H9 (cell line): ENCODE data around the gene IQCE. TPM values are rescaled to one million over a fixed set of nuclear protein-coding genes. Genes with fewer than 3 reads are reported as not detected.
A peak's percentile ranks its signal among the peaks of the same experiment; 100 is the strongest.

Source experiments
- DNase-seq: peaks from one replicate; pipeline ENCODE4 v3.0.0-alpha.2; 2017
- H2AFZ ChIP-seq: one replicate; pipeline ENCODE4 v1.6.1; 2013; ENCODE audit warnings: mild to moderate bottlenecking, low read length, control low read depth, moderate library complexity
- H2AK5ac ChIP-seq: 2 replicates; pipeline ENCODE4 v1.6.1; 2013; ENCODE audit warnings: low read length, control low read depth, mixed read lengths; ENCODE audit not compliant: insufficient read length
- H2BK120ac ChIP-seq: one replicate; pipeline ENCODE4 v1.6.1; 2013; ENCODE audit warnings: low read depth, mild to moderate bottlenecking, low read length, control low read depth, inconsistent platforms; ENCODE audit not compliant: poor library complexity, severe bottlenecking
- H2BK12ac ChIP-seq: 2 replicates; pipeline ENCODE4 v1.6.1; 2013; ENCODE audit warnings: low read length, control low read depth, mixed read lengths, low read depth; ENCODE audit not compliant: insufficient read length
- H2BK15ac ChIP-seq: 2 replicates; pipeline ENCODE4 v1.6.1; 2013; ENCODE audit warnings: low read depth, low read length, control low read depth
- H2BK20ac ChIP-seq: one replicate; pipeline ENCODE4 v1.6.1; 2013; ENCODE audit warnings: low read depth, mild to moderate bottlenecking, low read length, control low read depth, inconsistent platforms; ENCODE audit not compliant: poor library complexity, severe bottlenecking
- H2BK5ac ChIP-seq: 2 replicates; pipeline ENCODE4 v1.6.1; 2013; ENCODE audit warnings: low read length, control low read depth, mixed read lengths; ENCODE audit not compliant: insufficient read length
- H3K14ac ChIP-seq: 2 replicates; pipeline ENCODE4 v1.6.1; 2013; ENCODE audit warnings: low read length, control low read depth; ENCODE audit not compliant: insufficient read depth
- H3K18ac ChIP-seq: 2 replicates; pipeline ENCODE4 v1.6.1; 2013; ENCODE audit warnings: low read depth, mild to moderate bottlenecking, mixed read lengths, low read length, control low read depth; ENCODE audit not compliant: insufficient read length
- H3K23ac ChIP-seq: 2 replicates; pipeline ENCODE4 v1.6.1; 2013; ENCODE audit warnings: low read length, control low read depth, mixed read lengths, low read depth; ENCODE audit not compliant: insufficient read length
- H3K23me2 ChIP-seq: 2 replicates; pipeline ENCODE4 v1.6.1; 2013; ENCODE audit warnings: low read depth, mild to moderate bottlenecking, mixed read lengths, low read length, control low read depth; ENCODE audit not compliant: insufficient read length, poor library complexity, severe bottlenecking
- H3K27ac ChIP-seq: 2 replicates; pipeline ENCODE4 v1.5.1; 2013; ENCODE audit warnings: low read length, control low read depth, mixed read lengths, low read depth; ENCODE audit not compliant: insufficient read length
- H3K27me3 ChIP-seq: 2 replicates; pipeline ENCODE4 v1.6.1; 2013; ENCODE audit warnings: low read length, control low read depth, inconsistent platforms; ENCODE audit not compliant: insufficient read depth
- H3K4ac ChIP-seq: 2 replicates; pipeline ENCODE4 v1.6.1; 2013; ENCODE audit warnings: low read depth, mild to moderate bottlenecking, control low read depth, inconsistent platforms, low read length, moderate library complexity
- H3K4me1 ChIP-seq: 2 replicates; pipeline ENCODE4 v1.6.1; 2013; ENCODE audit warnings: low read length, control low read depth, inconsistent platforms; ENCODE audit not compliant: insufficient read depth
- H3K4me2 ChIP-seq: 2 replicates; pipeline ENCODE4 v1.6.1; 2013; ENCODE audit warnings: low read length, control low read depth, mixed read lengths; ENCODE audit not compliant: insufficient read length, insufficient read depth
- H3K56ac ChIP-seq: 2 replicates; pipeline ENCODE4 v1.6.1; 2013; ENCODE audit warnings: low read depth, mild to moderate bottlenecking, mixed read lengths, low read length, control low read depth; ENCODE audit not compliant: insufficient read length
- H3K79me1 ChIP-seq: 2 replicates; pipeline ENCODE4 v1.6.1; 2013; ENCODE audit warnings: low read depth, mild to moderate bottlenecking, moderate library complexity, low read length, control low read depth, inconsistent platforms; ENCODE audit not compliant: insufficient read depth, poor library complexity, severe bottlenecking
- H3K79me2 ChIP-seq: 2 replicates; pipeline ENCODE4 v1.6.1; 2013; ENCODE audit warnings: low read length, control low read depth, inconsistent platforms; ENCODE audit not compliant: insufficient read depth
- H3K9ac ChIP-seq: 2 replicates; pipeline ENCODE4 v1.6.1; 2013; ENCODE audit warnings: low read length, control low read depth, mixed read lengths; ENCODE audit not compliant: insufficient read length; ENCODE audit errors: extremely low read depth
- H3K9me3 ChIP-seq: one replicate; pipeline ENCODE4 v1.6.1; 2013; ENCODE audit warnings: low read depth, low read length, inconsistent platforms; ENCODE audit not compliant: control insufficient read depth
- H3T11ph ChIP-seq: one replicate; pipeline ENCODE4 v1.6.1; 2013; ENCODE audit warnings: mild to moderate bottlenecking, low read length, control low read depth, inconsistent platforms
- H4K20me1 ChIP-seq: one replicate; pipeline ENCODE4 v1.6.1; 2013; ENCODE audit not compliant: control insufficient read depth, insufficient read length, insufficient read depth
- H4K5ac ChIP-seq: 2 replicates; pipeline ENCODE4 v1.6.1; 2013; ENCODE audit warnings: low read depth, mild to moderate bottlenecking, mixed read lengths, low read length, control low read depth; ENCODE audit not compliant: insufficient read length
- H4K8ac ChIP-seq: replicated peaks from 2 replicates; pipeline ENCODE4 v1.6.1; 2013; ENCODE audit warnings: low read length, control low read depth, mixed read lengths, low read depth; ENCODE audit not compliant: insufficient read length
- H4K91ac ChIP-seq: 2 replicates; pipeline ENCODE4 v1.6.1; 2013; ENCODE audit warnings: low read depth, mild to moderate bottlenecking, moderate library complexity, mixed read lengths, low read length, control low read depth; ENCODE audit not compliant: insufficient read length
- H3K27ac Mint-ChIP-seq, 3 experiments: 2 replicates in 2 of 3; 3 replicates in 1 of 3; pipeline ENCODE4 v1.8.0; 2020 to 2021; ENCODE audit warnings: mixed read lengths in 3 of 3, mild to moderate bottlenecking in 1 of 3, moderate library complexity in 1 of 3
- H3K27me3 Mint-ChIP-seq: 2 replicates; pipeline ENCODE4 v1.8.0; 2021; ENCODE audit warnings: low read depth, mild to moderate bottlenecking, moderate library complexity, mixed read lengths
- H3K36me3 Mint-ChIP-seq, 3 experiments: 2 replicates in 2 of 3; 3 replicates in 1 of 3; pipeline ENCODE4 v1.8.0; 2020 to 2021; ENCODE audit warnings: low read depth in 3 of 3, mixed read lengths in 3 of 3; ENCODE audit not compliant: insufficient read depth in 1 of 3
- H3K4me1 Mint-ChIP-seq, 2 experiments: 2 replicates each; pipeline ENCODE4 v1.8.0; 2020; ENCODE audit warnings: mixed read lengths in 2 of 2
- H3K4me3 Mint-ChIP-seq, 2 experiments: 2 replicates in 1 of 2; 3 replicates in 1 of 2; pipeline ENCODE4 v1.8.0; 2020 to 2021; ENCODE audit warnings: mild to moderate bottlenecking in 2 of 2, mixed read lengths in 2 of 2, moderate library complexity in 1 of 2
- H3K9me3 Mint-ChIP-seq, 2 experiments: 2 replicates in 1 of 2; 3 replicates in 1 of 2; pipeline ENCODE4 v1.8.0; 2020; ENCODE audit warnings: mild to moderate bottlenecking in 2 of 2, mixed read lengths in 2 of 2, moderate library complexity in 1 of 2
- CTCF ChIP-seq: fragments of 200-600 bp; sonication (generic); conservative IDR thresholded peaks from 3 replicates; pipeline ENCODE4 v1.8.0; 2021; ENCODE audit warnings: antibody characterized with exemption, mild to moderate bottlenecking
- whole genome bisulfite sequencing: extraction: QIAGEN DNeasy Blood & Tissue Kit; methylation state at CpG from one replicate; pipeline ENCODE4 v1.1.7; 2013; ENCODE audit warnings: missing lambda C conversion rate, low lambda C conversion rate, mixed read lengths; ENCODE audit not compliant: insufficient read length; ENCODE audit errors: extremely low coverage; 5-methylcytosine and 5-hydroxymethylcytosine counted together
- total RNA-seq: library from RNA; stranded (reverse); gene quantifications from 2 replicates; pipeline ENCODE4 v1.2.1, GENCODE V29; 2021

IQCE gene
- total RNA-seq, 1 experiment from 2014 or later: 7.0 TPM

- no peak overlapping the region for H2BK12ac ChIP-seq
- H3K27ac Mint-ChIP-seq: peak overlapping the region in 1 of 3 experiments; percentile 94; a peak in 2 of 7 replicates
Measured at GRCh38 chr7:2652736-2653060, 93.9 kb downstream of the IQCE start.

More at GRCh38 chr7:2652736-2653060, 93.9 kb downstream of the IQCE start:
- Histone ChIP-seq H3K23me2 (no peaks in the 10 kb centered on the region), H3K9ac (no peak overlapping the region), H3K14ac (no peak overlapping the region), H4K20me1 (no peaks in the 10 kb centered on the region), H2BK15ac (no peak overlapping the region), H2BK20ac (no peak overlapping the region), H3K4me1 (no peaks in the 10 kb centered on the region), H3T11ph (no peak overlapping the region), H3K79me2 (no peaks in the 10 kb centered on the region), H3K27me3 (no peaks in the 10 kb centered on the region), H3K18ac (no peak overlapping the region), H2BK5ac (no peak overlapping the region), H3K27ac (no peak overlapping the region), H3K4ac (no peak overlapping the region), H4K5ac (no peak overlapping the region), H3K56ac (no peak overlapping the region), H2BK120ac (no peak overlapping the region), H3K4me2 (no peak overlapping the region), H2AK5ac (no peak overlapping the region), H4K8ac (no peak overlapping the region), H2AFZ (no peak overlapping the region), H3K23ac (no peak overlapping the region), H3K79me1 (no peaks in the 10 kb centered on the region), H4K91ac (no peak overlapping the region), H3K9me3 (no peaks in the 10 kb centered on the region)
- H3K27me3 Mint-ChIP-seq: no peaks in the 10 kb centered on the region
- peaks cover 26 to 50% (median 43%) of the 10 kb centered on the region in 3 experiments for H3K36me3 Mint-ChIP-seq
- TF ChIP-seq CTCF: no peak
- no peaks in the 10 kb centered on the region; a peak in 1 of 5 replicates for H3K9me3 Mint-ChIP-seq
- no CpG with 5 or more reads among the region's 12 CpGs for WGBS
- no peak for DNase-seq
- peaks cover 0 to 3% of the 10 kb centered on the region in 2 experiments; a peak in 1 of 4 replicates for H3K4me1 Mint-ChIP-seq
- no peak overlapping the region for H3K4me3 Mint-ChIP-seq
